Measurements from ENCODE around the gene ABCB11. TPM values are rescaled to one million over a fixed set of nuclear protein-coding genes. Genes with fewer than 3 reads are reported as not detected.

ABCB11 gene
- total RNA-seq, 1 donor from 2014 or later: not detected

DNA sequence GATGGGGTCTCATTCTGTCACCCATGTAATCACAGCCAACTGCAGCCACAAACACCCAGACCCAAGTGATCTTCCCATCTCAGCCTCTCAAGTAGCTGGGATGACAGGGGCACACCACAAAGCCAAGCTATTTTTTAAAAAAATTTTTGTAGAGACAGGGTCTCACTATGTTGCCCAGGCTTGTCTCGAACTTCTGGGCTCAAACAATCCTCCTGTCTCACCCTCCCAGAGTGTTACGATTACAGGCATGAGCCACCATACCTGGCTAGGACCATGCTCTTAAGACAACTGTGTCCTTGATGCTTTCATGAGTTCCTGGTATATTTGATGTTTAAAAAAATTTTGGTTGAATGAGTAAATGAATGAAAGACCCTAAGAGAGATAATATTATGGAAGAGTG is 19.4 kb downstream of the ABCB11 start:
- H3K4me3 Mint-ChIP-seq: no peak overlapping the region
- H3K9me3 Mint-ChIP-seq: no peaks in the 10 kb centered on the region
- H3K36me3 Mint-ChIP-seq (ENCODE audit: low read depth): no peaks in the 10 kb centered on the region
- peaks cover 5% of the 10 kb centered on the region for H3K4me1 Mint-ChIP-seq (ENCODE audit: low read depth)
- peaks cover 10% of the 10 kb centered on the region for H3K27me3 Mint-ChIP-seq (ENCODE audit: insufficient read depth)
- intact Hi-C loops (cut with micrococcal nuclease): no loop called here
- H3K27ac Mint-ChIP-seq: no peak overlapping the region
- no peak for DNase-seq (ENCODE audit: low spot score)

GRCh38 chr2:169010633-169011460 is 20.3 kb downstream of the ABCB11 start:
- H3K4me1 Mint-ChIP-seq (ENCODE audit: low read depth): peaks cover 5% of the 10 kb centered on the region
- no peak overlapping the region for H3K27ac Mint-ChIP-seq
- H3K36me3 Mint-ChIP-seq (ENCODE audit: low read depth): no peaks in the 10 kb centered on the region
- H3K9me3 Mint-ChIP-seq: no peaks in the 10 kb centered on the region
- no peak overlapping the region for H3K4me3 Mint-ChIP-seq
- no peak for DNase-seq (ENCODE audit: low spot score)
- H3K27me3 Mint-ChIP-seq (ENCODE audit: insufficient read depth): peaks cover 10% of the 10 kb centered on the region
- intact Hi-C loops (cut with micrococcal nuclease): no loop called here

- DNase-seq (ENCODE audit: low spot score): no peak
- H3K36me3 Mint-ChIP-seq (ENCODE audit: low read depth): no peaks in the 10 kb centered on the region
- H3K27me3 Mint-ChIP-seq (ENCODE audit: insufficient read depth): peaks cover 5% of the 10 kb centered on the region
- peaks cover 5% of the 10 kb centered on the region for H3K4me1 Mint-ChIP-seq (ENCODE audit: low read depth)
- no peak overlapping the region for H3K27ac Mint-ChIP-seq
- no peak overlapping the region for H3K4me3 Mint-ChIP-seq
- H3K9me3 Mint-ChIP-seq: no peaks in the 10 kb centered on the region
- intact Hi-C loops (cut with micrococcal nuclease): no loop called here
Observed at GRCh38 chr2:169009865-169010579, 21.1 kb downstream of the ABCB11 start.

DNA sequence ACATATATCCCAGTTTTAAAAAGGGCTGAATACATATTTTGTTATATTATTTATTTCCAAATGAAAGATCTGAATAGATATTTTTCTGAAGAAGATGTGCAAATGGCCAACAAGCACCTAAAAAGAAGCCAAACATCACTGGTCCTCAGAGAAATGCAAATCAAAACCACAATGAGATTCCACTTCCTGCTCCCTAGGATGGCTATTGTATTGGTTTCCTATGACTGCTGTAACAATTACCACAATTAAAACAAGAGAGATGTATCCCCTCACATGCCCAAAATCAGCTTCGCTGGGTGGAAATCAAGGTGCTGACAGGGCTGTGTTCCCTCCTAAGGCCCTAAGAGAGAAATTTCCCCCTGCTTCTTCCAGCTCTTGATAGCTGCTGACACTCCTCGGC is 23.2 kb downstream of the ABCB11 start:
- Mint-ChIP-seq H3K27ac (no peak overlapping the region), H3K27me3 (ENCODE audit: insufficient read depth) (peaks cover 4% of the 10 kb centered on the region), H3K9me3 (no peaks in the 10 kb centered on the region), H3K4me1 (ENCODE audit: low read depth) (peaks cover 5% of the 10 kb centered on the region), H3K36me3 (ENCODE audit: low read depth) (no peaks in the 10 kb centered on the region), H3K4me3 (no peak overlapping the region)
- no peak for DNase-seq (ENCODE audit: low spot score)
- intact Hi-C loops (cut with micrococcal nuclease): no loop called here

DNA sequence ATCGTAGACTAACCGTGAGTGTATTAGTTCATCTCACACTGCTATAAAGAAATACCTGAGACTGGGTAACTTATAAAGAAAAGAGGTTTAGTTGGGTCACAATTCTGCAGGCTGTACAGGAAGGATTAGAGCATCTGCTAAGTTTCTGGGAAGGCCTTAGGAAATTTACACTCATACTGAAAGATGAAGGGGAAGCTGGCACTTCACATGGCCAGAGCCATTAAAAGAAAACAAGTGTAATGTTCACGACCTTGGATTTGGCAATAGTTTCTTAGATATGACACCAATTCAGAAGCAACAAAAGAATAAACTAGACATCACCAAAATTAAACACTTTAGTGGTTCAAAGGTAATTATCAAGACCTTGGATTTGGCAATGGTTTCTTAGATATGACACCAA is 23.8 kb downstream of the ABCB11 start:
- Mint-ChIP-seq H3K36me3 (ENCODE audit: low read depth) (no peaks in the 10 kb centered on the region), H3K27ac (no peak overlapping the region), H3K27me3 (ENCODE audit: insufficient read depth) (peaks cover 4% of the 10 kb centered on the region), H3K9me3 (no peaks in the 10 kb centered on the region), H3K4me3 (no peak overlapping the region), H3K4me1 (ENCODE audit: low read depth) (peaks cover 5% of the 10 kb centered on the region)
- intact Hi-C loops (cut with micrococcal nuclease): no loop called here
- no peak for DNase-seq (ENCODE audit: low spot score)

DNA sequence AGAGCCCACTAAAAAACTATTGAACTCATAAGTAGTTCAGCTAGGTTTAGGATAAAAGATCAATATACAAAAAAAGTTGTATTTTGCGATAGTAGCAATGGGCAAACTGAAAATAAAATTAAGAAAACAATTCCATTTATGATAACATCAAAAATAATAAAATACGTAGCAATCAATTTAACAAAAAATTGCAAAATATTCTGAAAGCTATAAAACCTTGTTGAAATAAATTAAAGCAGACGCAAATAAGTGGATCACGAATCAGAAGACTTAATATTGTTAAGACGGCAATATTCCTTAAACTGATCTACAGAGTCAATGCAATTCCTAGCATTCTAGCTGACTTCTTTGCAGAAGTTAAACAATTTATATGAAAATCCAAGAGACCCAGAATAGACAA is 24.5 kb downstream of the ABCB11 start:
- Mint-ChIP-seq H3K27ac (no peak overlapping the region), H3K4me3 (no peak overlapping the region), H3K9me3 (no peaks in the 10 kb centered on the region), H3K36me3 (ENCODE audit: low read depth) (no peaks in the 10 kb centered on the region), H3K4me1 (ENCODE audit: low read depth) (peaks cover 5% of the 10 kb centered on the region), H3K27me3 (ENCODE audit: insufficient read depth) (peaks cover 4% of the 10 kb centered on the region)
- DNase-seq (ENCODE audit: low spot score): no peak
- intact Hi-C loops (cut with micrococcal nuclease): no loop called here

DNA sequence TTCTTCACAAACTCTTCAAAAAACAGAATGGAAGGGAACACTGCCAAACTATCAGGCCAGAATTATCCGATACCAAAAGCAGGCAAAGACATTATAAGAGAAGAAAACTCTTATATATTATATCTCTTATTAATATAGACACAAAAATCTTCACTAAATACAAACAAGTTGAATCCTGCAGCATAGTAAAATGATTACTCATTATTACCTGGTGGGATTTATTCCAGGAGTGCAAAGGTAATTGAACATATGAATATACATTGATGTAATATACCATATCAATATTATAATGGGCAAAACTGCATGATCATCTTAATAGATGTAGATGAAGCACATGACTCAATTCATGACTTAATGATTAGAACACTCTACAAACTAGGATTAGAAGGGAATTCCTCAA is 25.1 kb downstream of the ABCB11 start:
- Mint-ChIP-seq H3K27me3 (ENCODE audit: insufficient read depth) (peaks cover 1% of the 10 kb centered on the region), H3K27ac (no peak overlapping the region), H3K4me3 (no peak overlapping the region), H3K36me3 (ENCODE audit: low read depth) (no peaks in the 10 kb centered on the region), H3K4me1 (ENCODE audit: low read depth) (peaks cover 5% of the 10 kb centered on the region), H3K9me3 (no peaks in the 10 kb centered on the region)
- intact Hi-C loops (cut with micrococcal nuclease): no loop called here
- no peak for DNase-seq (ENCODE audit: low spot score)

DNA sequence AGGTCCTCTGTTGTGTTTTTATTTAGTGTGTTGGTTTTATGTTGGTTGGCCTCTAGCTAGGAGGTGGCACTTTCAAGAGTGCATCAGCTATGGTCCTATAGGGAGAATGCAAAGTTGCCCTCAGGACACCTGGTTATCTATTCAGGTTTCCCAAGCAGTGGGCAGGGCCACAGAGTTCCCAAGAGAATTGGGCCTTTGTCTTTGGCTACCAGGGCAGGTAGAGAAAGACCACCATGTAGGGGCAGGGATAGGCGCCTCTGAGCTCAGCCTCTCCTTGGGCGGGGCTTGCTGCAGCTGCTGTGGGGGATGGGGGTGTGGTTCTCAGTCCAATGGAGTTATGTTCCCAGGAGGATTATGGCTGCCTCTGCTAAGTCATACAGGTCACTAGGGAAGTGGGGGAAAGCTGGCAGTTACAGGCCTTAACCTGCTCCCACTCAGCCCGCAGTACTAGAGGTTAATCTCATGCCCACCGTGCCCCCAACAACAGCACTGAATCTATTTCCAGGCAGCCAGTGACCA is 26.0 kb downstream of the ABCB11 start:
- Mint-ChIP-seq H3K36me3 (ENCODE audit: low read depth) (no peaks in the 10 kb centered on the region), H3K27ac (no peak overlapping the region), H3K4me3 (no peak overlapping the region), H3K4me1 (ENCODE audit: low read depth) (peaks cover 5% of the 10 kb centered on the region), H3K9me3 (no peaks in the 10 kb centered on the region), H3K27me3 (ENCODE audit: insufficient read depth) (no peaks in the 10 kb centered on the region)
- no peak for DNase-seq (ENCODE audit: low spot score)
- intact Hi-C loops (cut with micrococcal nuclease): no loop called here

GRCh38 chr2:169002161-169002738 is 28.9 kb downstream of the ABCB11 start:
- DNase-seq (ENCODE audit: low spot score): no peak
- Mint-ChIP-seq H3K36me3 (ENCODE audit: low read depth) (no peaks in the 10 kb centered on the region), H3K27ac (no peak overlapping the region), H3K9me3 (no peaks in the 10 kb centered on the region), H3K4me3 (no peak overlapping the region), H3K4me1 (ENCODE audit: low read depth) (peaks cover under 1% of the 10 kb centered on the region), H3K27me3 (ENCODE audit: insufficient read depth) (no peaks in the 10 kb centered on the region)
- intact Hi-C loops (cut with micrococcal nuclease): no loop called here

DNA sequence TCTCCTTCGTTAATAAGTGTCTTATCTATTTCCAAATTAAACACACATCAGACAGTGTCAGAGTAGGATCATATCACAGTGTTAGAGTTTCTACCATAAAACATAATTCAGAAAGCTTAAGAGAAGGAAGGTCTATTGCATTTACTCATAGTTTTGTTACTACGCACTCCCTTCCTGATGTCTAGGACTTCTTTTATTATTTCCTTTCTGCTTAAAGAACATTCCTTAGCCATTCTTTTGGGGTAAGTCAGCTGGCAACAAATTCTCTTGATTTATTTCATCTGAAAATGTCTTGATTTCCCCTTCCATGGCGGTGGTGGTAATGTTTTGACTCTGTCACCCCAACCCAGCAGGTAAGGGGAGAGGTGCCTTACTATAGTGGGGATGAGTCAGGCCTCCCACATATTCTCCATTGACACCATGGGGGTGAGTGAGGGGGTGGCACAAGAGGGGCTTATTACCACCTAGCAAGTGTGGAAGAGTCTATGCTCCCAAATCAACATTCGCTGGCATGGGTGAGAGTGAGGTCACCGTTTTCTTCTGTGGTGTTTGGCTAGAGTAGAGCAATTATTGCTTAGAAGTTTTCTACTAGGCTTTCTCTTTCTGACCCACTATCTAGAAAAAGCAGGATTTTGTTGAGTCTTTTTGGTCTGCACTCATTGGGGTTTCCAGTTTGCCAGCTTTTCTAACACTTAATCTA is 29.9 kb downstream of the ABCB11 start:
- DNase-seq (ENCODE audit: low spot score): no peak
- Mint-ChIP-seq H3K4me1 (ENCODE audit: low read depth) (no peaks in the 10 kb centered on the region), H3K36me3 (ENCODE audit: low read depth) (no peaks in the 10 kb centered on the region), H3K27me3 (ENCODE audit: insufficient read depth) (no peaks in the 10 kb centered on the region), H3K4me3 (no peak overlapping the region), H3K9me3 (no peaks in the 10 kb centered on the region), H3K27ac (no peak overlapping the region)
- intact Hi-C loops (cut with micrococcal nuclease): no loop called here

DNA sequence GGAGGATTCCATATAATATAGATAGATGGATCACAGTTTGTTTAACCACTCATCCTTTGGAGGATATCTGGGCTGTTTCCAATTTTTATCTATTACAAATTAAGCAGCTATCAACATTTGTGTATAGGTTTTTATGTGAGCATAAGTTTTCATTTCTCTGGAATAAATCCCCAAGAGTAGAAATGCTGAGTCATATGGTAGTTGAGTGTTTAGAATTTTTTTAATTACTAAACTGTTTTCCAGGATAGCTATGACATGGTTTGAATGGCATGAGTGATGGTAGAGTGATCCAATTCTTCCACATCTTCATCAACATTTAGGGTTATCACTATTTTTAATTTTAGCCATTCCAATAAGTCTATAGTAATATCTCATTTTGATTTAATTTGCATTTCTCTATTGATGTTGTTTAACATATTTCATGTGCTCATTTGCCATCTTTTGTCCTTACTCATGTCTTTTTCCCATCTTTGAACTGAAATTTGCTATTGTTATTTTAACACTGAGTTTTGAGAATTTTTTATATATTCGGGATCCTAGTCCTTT is 31.4 kb downstream of the ABCB11 start:
- no peak overlapping the region for H3K27ac Mint-ChIP-seq
- H3K4me3 Mint-ChIP-seq: no peak overlapping the region
- no peaks in the 10 kb centered on the region for H3K36me3 Mint-ChIP-seq (ENCODE audit: low read depth)
- no peaks in the 10 kb centered on the region for H3K4me1 Mint-ChIP-seq (ENCODE audit: low read depth)
- intact Hi-C loops (cut with micrococcal nuclease): no loop called here
- DNase-seq (ENCODE audit: low spot score): no peak
- H3K9me3 Mint-ChIP-seq: no peaks in the 10 kb centered on the region
- H3K27me3 Mint-ChIP-seq (ENCODE audit: insufficient read depth): no peaks in the 10 kb centered on the region

- Mint-ChIP-seq H3K27me3 (ENCODE audit: insufficient read depth) (no peaks in the 10 kb centered on the region), H3K4me1 (ENCODE audit: low read depth) (no peaks in the 10 kb centered on the region), H3K36me3 (ENCODE audit: low read depth) (no peaks in the 10 kb centered on the region), H3K9me3 (no peaks in the 10 kb centered on the region), H3K27ac (no peak overlapping the region), H3K4me3 (no peak overlapping the region)
- DNase-seq (ENCODE audit: low spot score): no peak
- intact Hi-C loops (cut with micrococcal nuclease): no loop called here
Observed at GRCh38 chr2:168998609-168999211, 32.4 kb downstream of the ABCB11 start.

All from activated T-helper 1 cell treated with anti-CD3 and anti-CD28 coated beads, Interleukin-12 subunit alpha, Interleukin-12 subunit beta, Interleukin-2, Interleukin-4 antibody, amounts not matched to agents 30 ng/mL and 10 ng/mL and 1 ng/mL, durations not matched to agents 14 hours and 24 hours and 36 hours (primary cell).